ENCODE measurements around the gene OSBPL6.

Gene OSBPL6

DNA sequence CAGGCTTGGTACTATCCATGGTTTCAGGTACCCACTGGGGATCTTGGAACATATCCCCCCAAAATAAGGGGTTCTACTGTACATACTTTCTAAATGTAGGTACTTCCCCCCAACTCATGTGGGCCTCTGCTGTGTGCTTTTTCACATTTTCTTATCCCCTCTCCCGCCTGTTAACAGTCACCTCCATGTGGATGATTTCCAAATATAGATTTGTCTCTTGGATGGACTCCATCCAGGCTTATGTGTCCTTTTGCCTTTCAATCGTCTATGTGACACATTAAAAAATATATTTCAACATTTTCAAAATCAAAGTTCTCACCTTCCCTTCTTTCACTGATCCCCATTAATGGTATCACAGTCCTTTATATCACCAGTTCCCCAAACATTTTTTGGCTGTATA, 44.4 kb downstream of the OSBPL6 start:
- no peak for DNase-seq (ENCODE audit: low read depth in 2 of 2)

- no peak for DNase-seq (ENCODE audit: low read depth in 2 of 2)
These were observed 47.7 kb downstream of the OSBPL6 start for GRCh38 chr2:178241844-178242551.

DNA sequence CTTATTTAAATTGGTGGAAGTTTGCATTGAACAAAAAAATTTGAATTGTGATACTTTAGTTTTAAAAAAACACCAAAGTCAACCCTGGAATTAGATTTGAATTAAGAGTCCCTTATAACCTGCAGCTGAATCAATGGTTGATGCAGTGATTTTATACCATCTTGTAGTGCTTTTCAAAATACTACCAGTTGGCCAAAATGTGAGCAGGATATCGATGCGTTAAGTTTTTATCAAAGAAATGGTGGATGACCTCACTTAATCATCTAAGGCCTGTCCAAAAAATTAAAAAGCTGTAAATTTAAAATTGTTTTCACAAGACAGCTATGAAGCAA, 48.2 kb downstream of the OSBPL6 start:
- DNase-seq (ENCODE audit: low read depth in 2 of 2), result no peak

DNA sequence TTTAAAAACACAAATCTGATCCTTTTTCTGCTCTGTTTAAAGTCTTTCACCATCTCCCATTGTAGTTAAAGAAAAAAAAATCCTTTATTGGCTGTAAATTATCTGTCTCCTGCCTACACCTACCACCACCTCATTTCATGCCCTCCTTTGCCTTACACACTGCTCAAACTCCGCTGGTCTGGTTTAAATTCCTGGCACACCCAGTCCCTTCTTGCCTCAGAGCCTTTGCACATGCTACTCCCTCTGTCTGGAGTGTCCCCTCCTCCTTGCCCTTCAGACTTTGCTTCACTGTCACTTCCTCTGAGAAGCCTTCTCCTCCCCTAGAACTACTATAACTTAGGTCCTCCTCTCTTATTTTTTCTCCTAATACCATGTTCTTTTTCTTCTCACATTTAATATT, 49.6 kb downstream of the OSBPL6 start:
- DNase-seq (ENCODE audit: low read depth in 2 of 2), result no peak

DNA sequence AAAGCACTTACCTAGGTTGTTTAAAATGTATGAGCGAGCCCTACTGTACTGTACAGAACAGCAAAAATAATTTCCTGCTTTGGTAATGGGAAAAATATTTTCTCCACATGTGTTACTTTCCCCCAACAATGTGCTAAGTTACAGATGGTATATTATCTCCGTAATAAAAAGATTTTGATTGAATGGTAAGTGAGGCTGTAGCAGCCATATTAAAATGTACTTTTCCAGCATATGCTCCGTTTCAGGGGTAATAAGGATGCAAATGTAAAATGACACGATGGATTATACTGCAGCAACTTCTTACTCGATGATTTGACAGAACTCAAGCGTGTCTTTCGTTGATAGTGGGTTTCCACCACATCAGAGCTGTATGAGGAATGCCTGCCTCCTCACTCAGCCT, 50.5 kb downstream of the OSBPL6 start:
- DNase-seq (ENCODE audit: low read depth in 2 of 2), result no peak

GRCh38 chr2:178246696-178247095, 52.4 kb downstream of the OSBPL6 start:
- no peak for DNase-seq (ENCODE audit: low read depth in 2 of 2)

DNA sequence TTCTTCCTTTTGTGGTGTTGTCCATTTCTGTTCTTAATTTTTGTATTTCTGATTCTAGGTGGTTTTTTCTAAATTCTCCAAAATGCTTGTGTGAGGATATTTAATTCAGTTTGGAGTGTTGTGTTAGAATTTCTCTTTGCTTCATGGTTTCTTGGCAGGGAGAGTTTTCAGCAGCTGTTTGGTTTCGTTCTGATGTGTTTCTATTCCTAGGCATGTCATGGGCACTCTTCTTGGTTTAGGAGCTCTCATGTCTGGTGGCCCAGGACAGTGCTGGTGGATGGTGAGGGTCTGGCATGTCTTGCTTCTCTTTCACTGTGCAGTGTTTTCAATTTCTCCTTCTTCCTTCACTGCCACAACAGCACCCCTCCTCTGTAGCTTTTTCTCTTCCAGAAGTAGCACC, 52.9 kb downstream of the OSBPL6 start:
- no peak for DNase-seq (ENCODE audit: low read depth in 2 of 2)

GRCh38 chr2:178250429-178250828, 56.1 kb downstream of the OSBPL6 start:
- no peak for DNase-seq (ENCODE audit: low read depth in 2 of 2)

- DNase-seq (ENCODE audit: low read depth in 2 of 2), result no peak
These were observed 57.0 kb downstream of the OSBPL6 start for GRCh38 chr2:178251151-178251955.

GRCh38 chr2:178256382-178257042, 62.2 kb downstream of the OSBPL6 start:
- DNase-seq (ENCODE audit: low read depth in 2 of 2), result no peak

- DNase-seq (ENCODE audit: low read depth in 2 of 2), result no peak
These were observed 62.8 kb downstream of the OSBPL6 start for GRCh38 chr2:178257127-178257526.

- no peak for DNase-seq (ENCODE audit: low read depth in 2 of 2)
These were observed 64.6 kb downstream of the OSBPL6 start for GRCh38 chr2:178258916-178259315.

DNA sequence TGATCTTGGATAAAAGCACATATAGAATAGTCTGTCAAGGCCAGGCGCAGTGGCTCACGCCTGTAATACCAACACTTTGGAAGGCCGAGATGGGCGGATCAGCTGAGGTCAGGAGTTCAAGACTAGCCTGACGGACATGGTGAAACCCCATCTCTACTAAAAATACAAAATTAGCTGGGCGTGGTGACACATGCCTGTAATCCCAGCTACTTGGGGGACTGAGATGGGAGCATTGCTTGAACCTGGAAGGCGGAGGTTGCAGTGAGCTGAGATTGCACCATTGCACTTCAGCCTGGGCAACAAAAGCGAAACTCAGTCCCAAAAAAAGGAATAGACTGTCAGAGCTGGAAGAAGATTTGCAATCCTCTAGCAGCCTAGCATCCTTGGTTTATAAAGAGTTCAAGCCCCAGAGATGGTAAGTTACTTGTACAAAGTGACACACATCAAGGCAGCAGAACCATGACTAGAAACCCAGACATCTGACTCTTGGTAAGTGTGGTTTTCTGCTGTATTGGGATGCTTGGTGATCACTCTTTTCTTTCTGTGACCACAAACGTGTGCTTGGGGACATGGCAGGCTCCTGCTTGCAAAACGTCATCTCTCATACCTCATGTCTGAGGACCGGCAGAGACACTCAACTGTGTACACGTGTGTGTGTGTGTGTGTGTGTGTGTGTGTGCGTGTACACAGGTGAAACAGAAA, 69.0 kb downstream of the OSBPL6 start:
- DNase-seq (ENCODE audit: low read depth in 2 of 2), result no peak

- no peak for DNase-seq (ENCODE audit: low read depth in 2 of 2)
These were observed 69.9 kb downstream of the OSBPL6 start for GRCh38 chr2:178264211-178264610.

GRCh38 chr2:178265851-178266250, 71.5 kb downstream of the OSBPL6 start:
- DNase-seq (ENCODE audit: low read depth in 2 of 2), result no peak

DNA sequence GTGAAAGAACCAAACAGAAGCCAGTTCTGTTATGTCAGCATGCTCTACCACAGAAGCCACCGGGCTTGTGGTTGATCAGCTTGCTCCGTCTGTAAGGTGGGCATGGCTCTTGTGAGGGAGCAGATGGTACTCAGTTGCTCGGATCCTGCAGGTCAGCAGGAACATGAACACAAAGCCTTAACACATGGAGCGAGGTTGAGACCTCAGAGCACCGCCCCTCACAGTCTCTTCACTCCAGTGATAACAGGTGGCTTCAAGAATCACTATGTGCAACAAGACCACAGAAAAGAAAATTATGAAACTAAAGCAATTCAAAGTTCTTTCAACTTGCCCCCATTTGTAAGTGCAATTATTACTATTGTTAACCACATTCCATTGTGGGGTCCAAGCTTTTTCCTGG, 72.1 kb downstream of the OSBPL6 start:
- DNase-seq (ENCODE audit: low read depth in 2 of 2), result no peak

- DNase-seq (ENCODE audit: low read depth in 2 of 2), result no peak
These were observed 73.3 kb downstream of the OSBPL6 start for GRCh38 chr2:178267660-178268059.

GRCh38 chr2:178268435-178268834, 74.1 kb downstream of the OSBPL6 start:
- no peak for DNase-seq (ENCODE audit: low read depth in 2 of 2)

DNA sequence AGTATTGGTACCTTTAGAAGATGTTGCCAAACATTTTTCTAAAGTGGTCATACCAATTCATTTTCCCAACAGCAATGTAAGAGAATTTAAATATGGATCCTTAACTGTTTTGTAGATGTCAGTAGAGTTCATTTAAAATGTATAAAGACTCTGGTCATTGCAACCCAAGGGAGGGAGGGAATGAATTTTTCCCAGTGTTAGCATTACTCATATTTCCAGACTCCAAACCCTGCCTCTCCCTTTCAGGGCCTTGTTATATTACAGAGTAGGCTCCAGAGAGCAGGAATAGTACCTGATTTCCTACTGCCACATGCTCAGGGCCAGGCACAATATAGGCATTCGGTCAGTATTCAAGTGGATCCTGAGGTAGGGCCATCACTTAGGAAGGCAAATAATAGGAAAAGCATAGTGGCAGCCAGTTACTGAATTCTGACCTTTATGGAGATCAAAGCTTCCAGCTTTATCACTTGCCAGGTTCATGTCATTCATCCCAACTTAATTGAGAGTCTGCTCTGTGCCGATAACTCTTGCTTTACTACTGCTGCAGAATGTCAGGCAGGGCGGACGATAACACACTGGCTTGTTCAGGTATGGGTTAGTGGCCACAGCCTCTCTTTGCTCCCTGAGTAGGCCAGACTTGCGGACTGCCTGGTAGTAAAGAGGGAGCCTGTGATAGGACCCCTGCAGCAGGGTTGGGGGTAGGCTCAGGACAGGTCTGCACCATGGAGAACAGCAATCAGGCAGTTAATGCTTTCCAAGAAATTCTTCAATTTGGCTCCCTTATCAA, 75.3 kb downstream of the OSBPL6 start:
- DNase-seq (ENCODE audit: low read depth in 2 of 2), result no peak

DNA sequence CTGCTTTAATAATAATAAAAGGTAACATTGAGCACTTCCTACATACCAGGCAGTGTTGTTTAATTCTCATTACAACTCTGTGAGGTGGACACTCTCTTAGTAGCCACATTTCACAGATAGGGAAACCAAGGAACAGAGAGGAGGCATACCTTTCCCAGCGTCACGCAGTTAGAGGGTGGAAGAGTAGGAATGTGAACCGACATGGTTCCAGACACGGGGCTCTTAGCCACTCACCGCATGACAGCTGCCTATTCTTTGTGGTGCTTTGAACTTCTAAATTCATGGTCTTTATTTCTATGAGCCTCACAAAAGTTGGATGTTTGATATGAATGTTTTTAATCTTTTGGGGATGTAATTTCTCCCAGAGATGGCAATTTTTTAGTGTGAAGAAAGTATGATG, 76.0 kb downstream of the OSBPL6 start:
- no peak for DNase-seq (ENCODE audit: low read depth in 2 of 2)

- DNase-seq (ENCODE audit: low read depth in 2 of 2), result no peak
These were observed 76.8 kb downstream of the OSBPL6 start for GRCh38 chr2:178271094-178271493.

Data from stimulated activated CD4-positive, alpha-beta T cell treated with anti-CD3 and anti-CD28 coated beads, Interleukin-12 subunit alpha, Interleukin-12 subunit beta, amount 100 ng/mL, for 24 hours (primary cell).